A549 (cell line): Measurements from ENCODE around the gene C12orf42. TPM values are rescaled to one million over a fixed set of nuclear protein-coding genes. Genes with fewer than 3 reads are reported as not detected.

Source experiments
- ATAC-seq, 2 experiments: fragments of 200-7000 bp in 1 of 2; fragments of >200 bp in 1 of 2; cut with Nextera tagmentation in 1 of 2; cut with Tn5 transposase in 1 of 2; 3 replicates each; pipeline versions ENCODE4 v1.8.0 to v1.9.1; 2018 to 2020; ENCODE audit warnings: mild to moderate bottlenecking in 1 of 2, moderate library complexity in 1 of 2
- CTCF ChIA-PET: fragments of 300-600 bp; sonication (Branson Sonifier 250); formaldehyde crosslinking; extraction: SDS; loops from one replicate; lab custom pipeline; 2021; ENCODE audit warnings: antibody characterized with exemption, inconsistent platforms; lab: Yijun Ruan, JAX
- POLR2A ChIA-PET: fragments of 350-600 bp; formaldehyde crosslinking; extraction: SDS; loops from one replicate; lab custom pipeline; 2021; ENCODE audit warnings: antibody characterized with exemption, inconsistent platforms; lab: Yijun Ruan, JAX
- DNase-seq, 2 experiments: peaks; one replicate each; pipeline versions ENCODE4 v3.0.0 to v3.0.0-alpha.2; 2011 to 2016; ENCODE audit warnings: low read depth in 1 of 2, low spot score in 1 of 2
- FAIRE-seq: peaks from 2 replicates; lab custom pipeline; 2011; peaks lifted over from hg19 to GRCh38; lab: Jason Lieb, UNC
- H3K27ac ChIP-seq, 2 experiments: fragments of >200 bp; sonication (Bioruptor Twin); formaldehyde crosslinking; 3 replicates each; pipeline ENCODE4 v1.5.1; 2016 to 2017
- H3K4me1 ChIP-seq: fragments of >200 bp; sonication (Bioruptor Twin); formaldehyde crosslinking; 3 replicates; pipeline ENCODE4 v1.6.1; 2016
- H3K4me2 ChIP-seq: fragments of >200 bp; sonication (Bioruptor Twin); formaldehyde crosslinking; 3 replicates; pipeline ENCODE4 v1.6.1; 2016
- H3K4me3 ChIP-seq: fragments of >200 bp; sonication (Bioruptor Twin); formaldehyde crosslinking; 3 replicates; pipeline ENCODE4 v1.5.1; 2016
- H3K9me3 ChIP-seq: fragments of >200 bp; sonication (Bioruptor Twin); formaldehyde crosslinking; 3 replicates; pipeline ENCODE4 v1.6.1; 2016
- ATOH8 ChIP-seq: fragments of 250-450 bp; sonication (Bioruptor Pico); IDR thresholded peaks from 2 replicates; pipeline ENCODE4 v1.5.0; 2020; ENCODE audit warnings: low read depth, mild to moderate bottlenecking, moderate library complexity
- CHD4 ChIP-seq: fragments of 200-600 bp; sonication (generic); IDR thresholded peaks from 2 replicates; pipeline ENCODE4 v1.6.1; 2016; ENCODE audit warnings: antibody characterized with exemption, mild to moderate bottlenecking, borderline replicate concordance
- CTCF ChIP-seq: fragments of >200 bp; sonication (Bioruptor Twin); formaldehyde crosslinking; IDR thresholded peaks from 3 replicates; pipeline ENCODE4 v1.5.1; 2016
- EHMT2 ChIP-seq: fragments of 200-600 bp; sonication (generic); IDR thresholded peaks from 2 replicates; pipeline ENCODE4 v1.6.1; 2016; ENCODE audit warnings: antibody characterized with exemption, low read depth, mild to moderate bottlenecking, moderate library complexity
- EP300 ChIP-seq, 2 experiments: fragments of >200 bp; sonication (Bioruptor Twin); formaldehyde crosslinking; IDR thresholded peaks; 2 replicates in 1 of 2; 3 replicates in 1 of 2; pipeline ENCODE4 v1.6.1; 2016 to 2017
- FOSL2 ChIP-seq, 2 experiments: fragments of 450-650 bp in 1 of 2; fragments of >200 bp in 1 of 2; sonication (Bioruptor Twin) in 1 of 2; formaldehyde crosslinking; IDR thresholded peaks; 2 replicates each; pipeline versions ENCODE4 v1.5.0 to v1.6.1; 2016 to 2020; ENCODE audit warnings: mild to moderate bottlenecking in 1 of 2, moderate library complexity in 1 of 2
- HDAC2 ChIP-seq: fragments of 200-600 bp; sonication (generic); IDR thresholded peaks from 2 replicates; pipeline ENCODE4 v1.6.1; 2016
- HES2 ChIP-seq: fragments of >200 bp; sonication (Bioruptor Twin); formaldehyde crosslinking; IDR thresholded peaks from 2 replicates; pipeline ENCODE4 v1.6.1; 2016
- HOXA7 ChIP-seq: fragments of 250-450 bp; sonication (Bioruptor Pico); IDR thresholded peaks from 2 replicates; pipeline ENCODE4 v1.5.0; 2020; ENCODE audit warnings: mild to moderate bottlenecking, moderate library complexity
- JUNB ChIP-seq: fragments of >200 bp; sonication (Bioruptor Twin); formaldehyde crosslinking; IDR thresholded peaks from 2 replicates; pipeline ENCODE4 v1.6.1; 2016
- KDM5A ChIP-seq: fragments of 200-600 bp; sonication (generic); IDR thresholded peaks from 2 replicates; pipeline ENCODE4 v1.6.1; 2016; ENCODE audit warnings: antibody characterized with exemption, mild to moderate bottlenecking
- MYC ChIP-seq: IDR thresholded peaks from 2 replicates; pipeline ENCODE4 v1.6.1; 2012; ENCODE audit warnings: mild to moderate bottlenecking, inconsistent platforms, low read length, improper control_type of control experiment, borderline replicate concordance
- PHF8 ChIP-seq: fragments of 200-600 bp; sonication (generic); IDR thresholded peaks from 2 replicates; pipeline ENCODE4 v1.6.1; 2016; ENCODE audit warnings: low read depth, mild to moderate bottlenecking, antibody characterized with exemption, moderate library complexity, borderline replicate concordance
- RCOR1 ChIP-seq: fragments of 150-350 bp; IDR thresholded peaks from 2 replicates; pipeline ENCODE4 v1.6.1; 2014; ENCODE audit warnings: antibody characterized with exemption, low read length, low read depth
- RNF2 ChIP-seq: fragments of 200-600 bp; sonication (generic); IDR thresholded peaks from 2 replicates; pipeline ENCODE4 v1.6.1; 2016; ENCODE audit warnings: low read depth, mild to moderate bottlenecking, antibody characterized with exemption, moderate library complexity, borderline replicate concordance
- SREBF2 ChIP-seq: fragments of 450-650 bp; IDR thresholded peaks from 2 replicates; pipeline ENCODE4 v1.6.1; 2014; ENCODE audit warnings: mild to moderate bottlenecking, moderate library complexity
- TFCP2L1 ChIP-seq: fragments of 250-450 bp; sonication (Bioruptor Pico); IDR thresholded peaks from 2 replicates; pipeline ENCODE4 v1.5.0; 2021; ENCODE audit warnings: mild to moderate bottlenecking
- USF2 ChIP-seq: fragments of 450-650 bp; IDR thresholded peaks from 2 replicates; pipeline ENCODE4 v1.6.1; 2014; ENCODE audit warnings: antibody characterized with exemption
- ZNF302 ChIP-seq: fragments of 250-450 bp; sonication (Bioruptor Pico); IDR thresholded peaks from 2 replicates; pipeline ENCODE4 v1.9.0; 2021; ENCODE audit warnings: inconsistent platforms, mild to moderate bottlenecking, moderate library complexity
- ZSCAN20 ChIP-seq: fragments of 250-450 bp; sonication (Bioruptor Pico); IDR thresholded peaks from 2 replicates; pipeline ENCODE4 v1.8.0; 2022; ENCODE audit warnings: mild to moderate bottlenecking, moderate library complexity
- WGBS: methylation state at CpG from one replicate; pipeline ENCODE4 v1.1.6; 2017; ENCODE audit errors: missing lambda C conversion rate; 5-methylcytosine and 5-hydroxymethylcytosine counted together
- polyA plus RNA-seq, 4 experiments: library from polyadenylated mRNA; depleted of rRNA in 3 of 4; stranded (reverse); fragments of >200 nt; fragmentation: RNase III in 1 of 4; extraction: RNeasy Plus Mini Kit Qiagen cat#74134 plus additional on column Dnase treatment in 1 of 4; gene quantifications; 2 replicates in 3 of 4; 3 replicates in 1 of 4; pipeline ENCODE4 v1.2.3, GENCODE V29; 2011 to 2017

C12orf42 gene
- polyA plus RNA-seq, 2 of the 4 experiments (the other 2 are of a cell fraction), result not detected

- TF ChIP-seq EHMT2 (no peak), CTCF (no peak), USF2 (no peak), KDM5A (no peak), ATOH8 (CRISPR knock-in tag) (no peak), MYC (no peak), FOSL2 (IDR thresholded peaks at IDR 0.05) (no peak), FOSL2 (CRISPR knock-in tag; IDR thresholded peaks at IDR 0.05) (no peak)
Observed at GRCh38 chr12:103455020-103455763, 40.6 kb downstream of the C12orf42 start (continued).

GRCh38 chr12:103444983-103445382, 50.8 kb downstream of the C12orf42 start:
- TF ChIP-seq FOSL2 (IDR thresholded peaks at IDR 0.05) (no peak), FOSL2 (CRISPR knock-in tag; IDR thresholded peaks at IDR 0.05) (no peak), SREBF2 (no peak), JUNB (no peak), CHD4 (no peak), ZNF302 (no peak), TFCP2L1 (CRISPR knock-in tag) (no peak), RNF2 (no peak), HES2 (no peak), HOXA7 (CRISPR knock-in tag) (no peak), PHF8 (no peak), USF2 (no peak), MYC (no peak), HDAC2 (no peak), ZSCAN20 (CRISPR knock-in tag) (no peak), RCOR1 (no peak), EP300 (IDR thresholded peaks at IDR 0.05) (no peak)
- 12% methylated on average over 4 of the region's 4 CpGs for WGBS
- Histone ChIP-seq H3K27ac (no peak overlapping the region), H3K9me3 (peaks cover 3% of the 10 kb centered on the region; the same call in 2 of the 3 replicates), H3K4me1 (no peaks in the 10 kb centered on the region), H3K4me3 (no peak overlapping the region), H3K4me2 (no peak overlapping the region)
- FAIRE-seq (no peak), ATAC-seq (no peak), DNase-seq (no peak)
- CTCF ChIA-PET, result interaction anchor here (0.6 kb wide), 1 partner anchor 84 kb away, joined by 3 read pairs; no protein-coding TSS in a partner anchor
- POLR2A ChIA-PET, result no interaction called here
